Nephron progenitor cell (in vitro differentiated cells): ENCODE data around the gene GHRH.

Source experiments
- DNase-seq: peaks from one replicate; pipeline ENCODE4 v3.0.0; 2021
- H3K27ac Mint-ChIP-seq: 2 replicates; pipeline ENCODE4 v1.8.0; 2021; ENCODE audit warnings: mild to moderate bottlenecking, moderate library complexity, mixed read lengths
- H3K27me3 Mint-ChIP-seq: 2 replicates; pipeline ENCODE4 v1.8.0; 2021; ENCODE audit warnings: mild to moderate bottlenecking, low read depth, mixed read lengths; ENCODE audit not compliant: poor library complexity
- H3K36me3 Mint-ChIP-seq: 2 replicates; pipeline ENCODE4 v1.8.0; 2021; ENCODE audit warnings: low read depth, mixed read lengths
- H3K4me1 Mint-ChIP-seq: 2 replicates; pipeline ENCODE4 v1.8.0; 2021; ENCODE audit warnings: mixed read lengths
- H3K4me3 Mint-ChIP-seq: 2 replicates; pipeline ENCODE4 v1.8.0; 2021; ENCODE audit warnings: mild to moderate bottlenecking, moderate library complexity, mixed read lengths
- H3K9me3 Mint-ChIP-seq: 2 replicates; pipeline ENCODE4 v1.8.0; 2021; ENCODE audit warnings: mild to moderate bottlenecking, moderate library complexity, mixed read lengths
- TF ChIP-seq, protein P1 (sequence below): fragments of 200-600 bp; sonication (generic); IDR thresholded peaks from 2 replicates; pipeline ENCODE4 v1.5.0; 2021; ENCODE audit warnings: antibody characterized with exemption

The GHRH gene

DNA sequence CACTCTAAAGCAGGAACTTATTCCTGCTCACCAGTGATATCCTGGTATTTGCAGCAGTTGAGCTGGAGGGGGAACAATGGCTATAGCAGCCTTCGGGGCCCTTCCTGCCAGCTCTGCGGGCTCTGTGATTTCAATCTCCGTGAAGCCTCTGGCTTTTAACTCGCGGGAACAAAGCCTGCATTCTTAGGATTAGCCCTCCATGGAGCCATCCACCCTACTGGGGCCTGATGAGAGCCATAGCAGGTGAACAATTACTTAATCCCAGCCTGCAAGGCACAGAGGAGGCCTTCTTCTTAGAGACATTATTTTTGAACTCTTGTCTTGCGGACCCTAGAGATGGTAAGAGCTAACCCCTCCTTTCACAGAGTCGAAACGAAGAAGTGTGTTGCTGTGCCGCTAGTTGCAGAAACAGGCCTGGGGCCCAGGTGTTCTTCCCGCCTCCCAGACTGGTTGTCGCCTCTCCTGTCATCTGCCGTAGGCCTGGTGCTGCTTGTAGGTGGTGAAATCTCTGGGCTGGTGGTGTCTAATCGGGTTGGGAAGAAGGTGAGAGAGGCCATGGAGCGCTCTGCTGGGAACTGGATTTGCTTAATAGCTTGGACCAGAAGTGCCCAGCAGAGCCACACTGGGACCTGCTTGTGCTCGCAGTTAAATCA, 9.7 kb downstream of the GHRH start:
- H3K9me3 Mint-ChIP-seq = peaks cover 7% of the 10 kb centered on the region
- H3K4me3 Mint-ChIP-seq = no peak overlapping the region
- H3K27me3 Mint-ChIP-seq = peaks cover 14% of the 10 kb centered on the region
- no peak for DNase-seq
- peaks cover 10% of the 10 kb centered on the region for H3K36me3 Mint-ChIP-seq
- H3K27ac Mint-ChIP-seq = peak overlapping the region; percentile 53
- TF ChIP-seq, protein P1, sequence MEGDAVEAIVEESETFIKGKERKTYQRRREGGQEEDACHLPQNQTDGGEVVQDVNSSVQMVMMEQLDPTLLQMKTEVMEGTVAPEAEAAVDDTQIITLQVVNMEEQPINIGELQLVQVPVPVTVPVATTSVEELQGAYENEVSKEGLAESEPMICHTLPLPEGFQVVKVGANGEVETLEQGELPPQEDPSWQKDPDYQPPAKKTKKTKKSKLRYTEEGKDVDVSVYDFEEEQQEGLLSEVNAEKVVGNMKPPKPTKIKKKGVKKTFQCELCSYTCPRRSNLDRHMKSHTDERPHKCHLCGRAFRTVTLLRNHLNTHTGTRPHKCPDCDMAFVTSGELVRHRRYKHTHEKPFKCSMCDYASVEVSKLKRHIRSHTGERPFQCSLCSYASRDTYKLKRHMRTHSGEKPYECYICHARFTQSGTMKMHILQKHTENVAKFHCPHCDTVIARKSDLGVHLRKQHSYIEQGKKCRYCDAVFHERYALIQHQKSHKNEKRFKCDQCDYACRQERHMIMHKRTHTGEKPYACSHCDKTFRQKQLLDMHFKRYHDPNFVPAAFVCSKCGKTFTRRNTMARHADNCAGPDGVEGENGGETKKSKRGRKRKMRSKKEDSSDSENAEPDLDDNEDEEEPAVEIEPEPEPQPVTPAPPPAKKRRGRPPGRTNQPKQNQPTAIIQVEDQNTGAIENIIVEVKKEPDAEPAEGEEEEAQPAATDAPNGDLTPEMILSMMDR = no peak
- H3K4me1 Mint-ChIP-seq = peaks cover 10% of the 10 kb centered on the region

DNA sequence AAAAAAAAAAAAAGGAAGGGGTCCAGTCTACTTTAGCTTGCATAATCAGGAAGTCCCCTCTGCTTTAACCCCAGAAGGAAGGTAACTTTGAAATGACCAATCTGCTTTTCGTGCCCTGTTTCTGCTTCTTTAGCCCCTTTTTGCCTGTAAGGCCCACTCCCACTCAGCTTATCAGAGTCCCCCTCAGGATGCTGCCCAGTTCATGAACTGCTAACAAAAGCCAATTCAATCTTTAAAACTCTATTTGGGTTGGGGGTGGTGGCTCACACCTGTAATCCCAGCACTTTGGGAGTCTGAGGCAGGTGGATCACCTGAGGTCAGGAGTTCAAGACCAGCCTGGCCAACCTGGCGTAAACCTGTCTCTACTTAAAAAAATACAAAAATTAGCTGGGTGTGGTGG, 12.3 kb downstream of the GHRH start:
- peaks cover 10% of the 10 kb centered on the region for H3K36me3 Mint-ChIP-seq
- H3K27ac Mint-ChIP-seq = no peak overlapping the region
- H3K27me3 Mint-ChIP-seq = peaks cover 11% of the 10 kb centered on the region
- H3K9me3 Mint-ChIP-seq = peaks cover 3% of the 10 kb centered on the region
- peaks cover 16% of the 10 kb centered on the region for H3K4me1 Mint-ChIP-seq
- TF ChIP-seq, protein P1 = no peak
- no peak overlapping the region for H3K4me3 Mint-ChIP-seq
- no peak for DNase-seq

DNA sequence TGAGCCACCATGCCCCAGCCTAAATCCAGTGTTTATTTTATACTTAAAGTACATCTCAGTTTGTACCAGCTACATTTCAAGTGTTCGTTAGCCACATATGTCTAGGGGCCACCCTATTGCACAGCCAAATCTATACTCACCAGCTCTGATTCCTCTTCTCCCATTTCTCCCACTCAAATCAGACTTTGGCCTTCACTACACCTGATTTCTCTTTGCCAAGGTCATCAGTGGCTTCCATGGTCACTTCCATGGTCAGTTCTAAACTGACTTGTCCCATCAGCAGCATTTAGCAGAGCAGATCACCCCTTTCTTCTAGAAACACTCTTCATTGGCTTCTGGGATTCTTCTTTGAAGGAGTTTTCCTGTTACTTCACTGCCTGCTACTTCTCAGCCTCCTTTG, 14.1 kb downstream of the GHRH start:
- no peak for DNase-seq
- H3K27me3 Mint-ChIP-seq = peaks cover 3% of the 10 kb centered on the region
- peaks cover 20% of the 10 kb centered on the region for H3K4me1 Mint-ChIP-seq
- H3K27ac Mint-ChIP-seq = no peak overlapping the region
- H3K9me3 Mint-ChIP-seq = no peaks in the 10 kb centered on the region
- peaks cover 25% of the 10 kb centered on the region for H3K36me3 Mint-ChIP-seq
- TF ChIP-seq, protein P1 = no peak
- no peak overlapping the region for H3K4me3 Mint-ChIP-seq

DNA sequence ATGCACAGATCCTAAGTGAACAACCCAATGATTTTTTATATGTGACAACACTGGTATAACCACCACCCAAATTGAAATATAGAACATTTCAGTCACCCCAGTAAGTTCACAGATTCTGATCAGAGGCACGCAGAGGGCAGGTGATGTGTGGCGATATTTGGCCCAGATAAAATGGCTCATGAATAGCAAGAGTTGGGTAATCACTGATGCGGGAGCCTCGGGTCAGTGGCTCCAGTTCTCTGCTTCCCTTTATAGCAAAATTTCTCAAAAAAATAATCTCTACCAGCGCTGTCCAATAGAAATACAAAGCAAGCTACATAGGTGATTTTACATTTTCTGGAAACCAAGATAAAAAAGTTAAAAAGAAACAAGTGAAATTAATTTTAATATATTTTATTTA, 14.9 kb downstream of the GHRH start:
- Mint-ChIP-seq H3K4me1 (peaks cover 15% of the 10 kb centered on the region), H3K27ac (no peak overlapping the region), H3K27me3 (peaks cover 3% of the 10 kb centered on the region), H3K9me3 (no peaks in the 10 kb centered on the region), H3K36me3 (peaks cover 30% of the 10 kb centered on the region), H3K4me3 (no peak overlapping the region)
- no peak for DNase-seq
- TF ChIP-seq, protein P1 = no peak

DNA sequence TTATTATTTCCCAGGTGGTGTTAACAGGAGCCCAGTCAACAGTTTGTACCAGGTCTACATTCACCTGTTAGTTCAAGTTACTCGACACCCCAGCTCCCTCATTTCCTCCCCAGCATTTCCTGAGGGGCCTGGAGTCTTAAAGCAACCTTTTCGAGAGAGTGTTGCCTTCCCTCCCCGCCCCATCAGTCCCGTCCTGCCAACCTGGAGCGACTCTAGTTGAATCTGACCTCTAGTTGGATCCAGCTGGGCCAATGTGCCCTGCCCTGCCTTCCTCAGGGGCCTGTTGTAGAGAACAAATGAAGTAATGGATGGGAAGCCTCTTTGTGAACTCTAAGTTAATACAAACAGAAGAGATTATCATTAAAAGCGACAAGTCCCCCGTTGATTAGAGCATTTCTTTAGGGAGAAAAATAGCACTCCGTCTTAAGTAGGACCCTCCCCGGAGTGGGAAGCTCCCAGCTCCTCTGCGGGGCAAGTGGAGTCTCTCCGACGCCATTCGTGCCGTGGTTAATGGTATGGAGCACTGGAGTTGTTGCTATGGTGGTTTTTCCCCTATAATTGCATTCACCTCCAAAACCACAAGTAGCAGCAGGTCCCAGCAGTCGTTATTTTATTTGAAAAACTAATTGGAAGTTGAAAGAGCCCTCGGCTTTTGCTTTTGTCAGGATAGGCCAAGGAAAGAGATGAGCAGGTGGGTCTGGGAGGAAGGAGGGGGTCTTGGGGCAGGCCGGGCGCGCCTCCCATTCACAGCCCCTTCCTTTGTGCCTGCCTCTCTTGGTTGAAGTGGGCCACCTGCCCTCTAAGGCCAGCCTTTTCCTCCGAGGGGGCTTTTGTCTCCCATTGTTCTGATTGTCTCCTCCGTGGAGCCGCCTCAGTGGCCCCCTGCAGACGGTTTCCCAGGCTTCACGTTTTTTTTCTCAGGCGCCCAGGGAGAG, 16.1 kb downstream of the GHRH start:
- TF ChIP-seq, protein P1 = no peak
- no peaks in the 10 kb centered on the region for H3K9me3 Mint-ChIP-seq
- H3K4me3 Mint-ChIP-seq = no peak overlapping the region
- H3K27me3 Mint-ChIP-seq = no peaks in the 10 kb centered on the region
- peaks cover 15% of the 10 kb centered on the region for H3K4me1 Mint-ChIP-seq
- H3K36me3 Mint-ChIP-seq = peaks cover 40% of the 10 kb centered on the region
- DNase-seq = no peak
- peak overlapping the region; percentile 77 for H3K27ac Mint-ChIP-seq
